NCI-H146 treated with DMSO at 0.1 percent for 48 hours (cell line): ENCODE results near the gene GNRH2.
A peak's percentile ranks its signal among the peaks of the same experiment; 100 is the strongest.
"Not testable (repeated sequence)": the region's sequence is repeated elsewhere in the genome, so short reads cannot be mapped to it uniquely, and the experiment has no call there.

ENCODE experiments used
- DNase-seq: peaks from one replicate; lab custom pipeline; 2025; ENCODE audit not compliant: unreplicated experiment; lab: John Stamatoyannopoulos, UW

The GNRH2 gene

GRCh38 chr20:3043322-3043721 is at the start of gene GNRH2:
Gene GNRH2 (plus strand): TSS chr20:3043622. CDS start chr20:3044415, 793 bp downstream.
- DNase-seq = no peak

GRCh38 chr20:2995796-2996195 is 47.6 kb upstream of the GNRH2 start:
- no peak for DNase-seq

DNA sequence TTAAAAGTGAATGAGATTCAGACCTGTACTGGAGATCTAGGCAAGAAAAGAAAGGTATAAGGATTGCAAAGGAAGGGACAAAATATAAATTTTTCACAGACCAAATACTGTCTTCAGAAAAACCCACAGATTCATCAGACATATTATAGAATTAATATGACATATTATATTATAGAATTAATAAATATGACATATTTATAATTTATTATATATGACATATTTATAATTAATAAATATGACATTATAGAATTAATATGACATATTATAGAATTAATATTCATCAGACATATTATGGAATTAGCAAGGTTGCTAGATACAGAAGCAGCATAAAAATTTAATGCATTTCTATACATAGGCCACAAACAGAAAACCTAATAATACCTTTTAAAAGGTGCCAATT is 44.7 kb upstream of the GNRH2 start:
- no peak for DNase-seq

GRCh38 chr20:3000852-3001523 is 42.4 kb upstream of the GNRH2 start:
- DNase-seq = peak; percentile 63

GRCh38 chr20:3003416-3003815 is 40.0 kb upstream of the GNRH2 start:
- DNase-seq = no peak

DNA sequence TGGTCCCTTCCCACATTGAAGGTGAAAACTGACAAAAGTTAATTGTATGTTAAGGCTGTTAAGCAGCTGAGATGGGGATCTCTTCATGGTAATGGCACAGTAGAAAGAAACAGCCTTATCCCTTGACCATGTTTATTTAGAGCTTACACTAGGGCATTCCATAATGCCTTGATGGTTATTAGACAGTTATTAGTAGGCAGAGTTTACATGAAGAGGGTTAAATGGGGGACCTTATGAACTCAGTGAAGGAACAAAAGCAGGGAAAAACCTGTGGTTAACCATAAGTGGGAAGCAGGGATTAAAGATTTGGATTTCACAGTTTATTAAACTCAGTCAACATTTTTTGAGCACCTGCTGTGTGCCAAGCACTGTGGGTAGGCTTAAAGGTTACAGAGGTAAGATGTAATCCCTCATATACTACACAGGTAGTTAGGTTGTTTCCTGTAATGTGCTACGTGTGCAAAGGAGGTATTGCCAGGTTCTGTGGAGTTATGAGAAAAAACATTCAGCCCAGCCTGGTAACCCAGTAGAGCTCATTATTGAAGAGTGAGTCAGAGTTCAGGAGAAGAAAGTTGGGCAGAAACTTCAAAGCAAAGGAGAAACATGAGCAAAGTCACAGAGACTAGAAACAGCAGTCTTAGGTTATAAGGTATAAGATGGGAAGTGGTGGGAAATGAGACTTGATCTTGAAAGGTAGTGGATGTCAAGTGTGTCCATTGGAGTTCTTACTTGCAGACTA is 32.3 kb upstream of the GNRH2 start:
- no peak for DNase-seq

DNA sequence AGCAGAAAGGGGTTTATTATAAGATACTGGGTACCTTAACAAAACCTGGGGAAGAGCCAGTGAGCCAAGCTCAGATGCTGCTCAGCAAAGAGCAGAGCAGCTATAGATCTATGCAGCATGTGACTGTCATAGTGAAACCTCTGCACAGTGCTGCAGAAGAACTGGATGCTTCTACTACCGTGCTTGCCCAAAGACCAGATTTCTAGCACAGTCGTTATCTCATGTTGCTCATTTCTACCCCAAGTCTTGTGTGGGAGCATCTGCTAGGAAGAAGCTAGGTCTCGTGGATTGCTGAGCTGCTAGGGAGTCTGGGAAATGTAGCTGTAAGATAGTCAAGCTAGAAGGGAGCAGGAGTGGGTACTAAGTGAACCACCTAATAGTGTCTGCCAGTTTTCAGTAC is 31.7 kb upstream of the GNRH2 start:
- DNase-seq = no peak

DNA sequence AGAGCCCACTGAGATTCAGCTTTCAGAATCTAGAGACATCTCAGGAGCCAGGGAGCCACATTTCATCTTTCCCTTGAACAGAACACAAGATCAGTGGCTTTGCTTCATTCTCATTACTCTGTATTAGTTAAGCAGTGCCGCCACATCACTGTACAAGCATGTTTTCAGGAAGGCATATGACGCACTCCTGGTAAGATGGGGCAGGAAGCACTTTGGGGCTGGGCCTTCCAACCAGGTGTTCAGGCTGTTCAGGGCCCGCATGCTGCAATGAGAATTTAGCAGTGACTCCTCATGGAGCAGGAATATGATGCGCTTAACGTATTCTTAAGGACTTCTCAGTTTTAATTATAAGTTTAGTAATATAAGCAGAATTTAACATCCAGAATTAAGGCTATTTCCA is 29.7 kb upstream of the GNRH2 start:
- DNase-seq = no peak

DNA sequence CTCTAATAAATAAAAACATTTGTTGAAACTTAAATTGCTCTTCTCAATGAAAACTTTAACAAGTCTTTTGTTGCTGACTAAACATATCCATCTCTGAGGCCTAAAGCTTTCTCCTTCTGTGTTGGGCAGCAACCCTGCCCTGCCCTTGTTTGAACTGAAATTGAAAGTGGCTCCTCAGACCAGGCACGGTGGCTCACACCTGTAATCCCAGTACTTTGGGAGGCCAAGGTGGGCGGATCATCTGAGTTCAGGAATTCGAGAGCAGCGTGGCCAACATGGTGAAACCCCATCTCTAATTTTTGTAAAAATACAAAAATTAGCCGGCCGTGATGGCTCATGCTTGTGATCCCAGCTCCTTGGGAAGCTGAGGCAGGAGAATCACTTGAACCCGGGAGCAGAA is 29.2 kb upstream of the GNRH2 start:
- DNase-seq = no peak

DNA sequence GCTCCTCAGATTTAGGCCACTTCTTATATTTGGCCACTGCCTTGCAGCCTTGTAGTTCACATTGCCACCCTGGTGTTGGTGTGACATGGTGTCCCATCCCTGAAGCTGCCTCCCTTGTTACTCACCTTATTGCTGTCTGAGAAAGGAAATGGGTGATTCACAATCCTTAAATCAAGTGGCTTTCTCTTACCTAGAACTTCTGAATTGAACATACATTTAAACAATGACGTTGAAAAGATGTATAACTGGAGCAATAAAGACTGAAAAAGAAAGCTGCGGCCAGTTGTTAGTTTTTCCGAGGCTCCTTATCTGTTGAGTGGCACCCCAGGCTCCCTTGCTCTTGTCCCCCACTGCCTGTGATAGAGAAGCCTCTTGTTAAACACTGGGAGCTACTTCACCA is 28.8 kb upstream of the GNRH2 start:
- DNase-seq = no peak

DNA sequence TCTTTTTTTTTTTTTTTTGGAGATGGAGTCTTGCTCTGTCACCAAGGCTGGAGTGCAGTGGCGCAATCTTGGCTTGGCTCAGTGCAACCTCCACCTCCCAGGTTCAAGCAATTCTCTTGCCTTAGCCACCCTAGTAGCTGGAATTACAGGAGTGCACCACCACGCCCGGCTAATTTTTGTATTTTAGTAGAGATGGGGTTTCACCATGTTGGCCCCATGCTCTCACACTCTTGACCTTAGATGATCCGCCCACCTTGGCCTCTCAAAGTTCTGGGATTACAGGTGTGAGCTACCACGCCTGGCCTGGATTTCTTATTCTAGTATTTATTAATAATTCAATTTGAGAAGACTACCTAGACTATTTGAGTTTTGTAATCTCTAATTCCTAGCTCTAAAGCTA is 28.1 kb upstream of the GNRH2 start:
- DNase-seq = not testable (repeated sequence)

GRCh38 chr20:3021327-3021726 is 22.1 kb upstream of the GNRH2 start:
- no peak for DNase-seq

DNA sequence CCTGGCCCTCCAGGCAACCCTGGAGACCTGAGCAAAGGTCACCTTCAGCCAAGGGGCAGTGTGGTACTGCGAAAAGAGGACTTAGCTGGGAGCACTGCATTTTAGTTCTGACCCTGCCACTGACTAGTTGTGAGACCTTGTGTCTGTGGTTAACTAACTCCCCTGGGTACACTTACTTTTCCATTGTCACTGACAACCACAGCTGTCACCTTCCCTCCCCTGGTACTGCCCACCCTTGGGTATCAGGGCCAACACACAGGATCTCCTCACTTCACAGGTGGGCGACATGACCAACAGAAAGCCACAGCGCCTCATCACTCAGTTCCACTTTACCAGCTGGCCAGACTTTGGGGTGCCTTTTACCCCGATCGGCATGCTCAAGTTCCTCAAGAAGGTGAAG is 21.6 kb upstream of the GNRH2 start:
- DNase-seq = no peak

DNA sequence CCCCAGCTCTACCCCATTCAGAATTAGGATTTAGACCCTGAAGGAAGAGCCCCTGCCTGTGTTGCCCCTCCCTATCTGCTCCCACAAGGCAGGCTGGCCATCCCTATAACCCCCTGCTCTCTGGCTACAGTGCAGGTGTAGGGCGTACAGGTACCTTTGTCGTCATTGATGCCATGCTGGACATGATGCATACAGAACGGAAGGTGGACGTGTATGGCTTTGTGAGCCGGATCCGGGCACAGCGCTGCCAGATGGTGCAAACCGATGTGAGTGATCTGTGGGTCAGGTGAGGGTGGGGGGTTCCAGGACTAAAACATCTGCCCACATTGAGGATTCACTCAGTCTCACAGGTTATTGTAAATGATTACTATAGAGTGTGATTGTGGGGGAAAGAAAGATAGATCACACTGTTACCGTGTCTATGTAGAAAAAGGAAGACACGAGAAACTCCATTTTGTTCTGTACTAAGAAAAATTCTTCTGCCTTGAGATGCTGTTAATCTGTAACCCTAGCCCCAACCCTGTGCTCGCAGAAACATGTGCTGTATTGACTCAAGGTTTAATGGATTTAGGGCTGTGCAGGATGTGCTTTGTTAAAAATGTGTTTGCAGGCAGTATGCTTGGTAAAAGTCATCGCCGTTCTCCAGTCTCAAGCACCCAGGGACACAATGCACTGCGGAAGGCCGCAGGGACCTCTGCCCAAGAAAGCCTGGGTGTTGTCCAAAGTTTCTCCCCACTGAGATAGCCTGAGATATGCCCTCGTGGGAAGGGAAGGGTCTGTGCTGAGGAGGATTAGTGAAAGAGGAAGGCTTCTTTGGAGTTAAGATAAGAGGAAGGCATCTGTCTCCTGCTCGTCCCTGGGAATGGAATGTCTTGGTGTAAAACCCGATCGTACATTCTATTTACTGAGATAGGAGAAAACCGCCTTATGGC is 20.6 kb upstream of the GNRH2 start:
- not testable (repeated sequence) for DNase-seq

DNA sequence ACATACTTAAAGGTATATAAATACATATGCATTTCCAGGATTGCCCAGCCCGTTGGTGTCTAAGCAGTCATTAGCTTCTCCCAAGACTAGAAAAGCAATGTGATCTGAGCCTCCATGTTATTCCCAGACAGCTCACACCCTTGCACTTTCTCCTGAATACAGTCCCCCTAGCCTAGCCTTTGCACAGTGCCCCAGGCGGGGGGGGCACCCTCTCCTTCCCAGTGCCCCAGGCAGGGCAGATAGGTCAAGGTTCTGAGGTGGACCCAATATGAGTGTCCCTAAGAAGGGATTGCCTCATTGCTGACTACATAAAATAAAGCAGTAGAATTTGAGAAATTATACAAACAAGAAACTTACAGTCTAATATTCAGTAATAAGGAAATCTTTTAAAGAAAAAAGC is 15.4 kb upstream of the GNRH2 start:
- DNase-seq = no peak

DNA sequence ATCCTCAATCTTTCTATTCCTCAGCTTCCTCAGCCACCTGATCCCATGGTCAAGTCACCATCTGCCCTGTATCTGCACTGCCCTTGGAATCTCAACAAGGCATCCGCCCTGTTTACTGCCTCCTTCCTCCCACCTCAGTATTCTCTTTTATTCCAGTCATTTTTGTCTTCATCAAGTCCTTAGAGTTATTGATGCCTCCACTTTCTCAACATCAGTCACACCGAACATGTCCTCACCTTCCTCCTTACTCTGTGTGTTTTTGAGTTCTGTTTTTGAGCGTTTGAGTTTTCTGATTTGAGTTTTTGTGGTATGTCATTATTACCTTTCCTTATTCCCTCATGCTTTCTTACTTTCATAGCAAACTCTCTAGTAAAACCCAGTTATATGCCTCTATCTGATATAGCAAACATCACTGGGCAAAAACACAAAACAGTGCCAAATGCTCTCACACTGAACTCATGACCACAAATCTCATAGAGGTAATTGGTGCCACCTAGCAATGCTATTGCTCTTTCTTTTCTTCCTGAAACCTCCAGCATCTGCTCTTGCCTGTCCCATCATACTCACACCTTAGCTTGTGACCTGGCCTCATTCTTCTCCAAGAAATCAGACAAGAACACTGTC is 11.8 kb upstream of the GNRH2 start:
- no peak for DNase-seq

- no peak for DNase-seq
These were observed 10.8 kb upstream of the GNRH2 start for GRCh38 chr20:3032624-3033023.

- DNase-seq = no peak
These were observed 5.8 kb upstream of the GNRH2 start for GRCh38 chr20:3037654-3038053.

DNA sequence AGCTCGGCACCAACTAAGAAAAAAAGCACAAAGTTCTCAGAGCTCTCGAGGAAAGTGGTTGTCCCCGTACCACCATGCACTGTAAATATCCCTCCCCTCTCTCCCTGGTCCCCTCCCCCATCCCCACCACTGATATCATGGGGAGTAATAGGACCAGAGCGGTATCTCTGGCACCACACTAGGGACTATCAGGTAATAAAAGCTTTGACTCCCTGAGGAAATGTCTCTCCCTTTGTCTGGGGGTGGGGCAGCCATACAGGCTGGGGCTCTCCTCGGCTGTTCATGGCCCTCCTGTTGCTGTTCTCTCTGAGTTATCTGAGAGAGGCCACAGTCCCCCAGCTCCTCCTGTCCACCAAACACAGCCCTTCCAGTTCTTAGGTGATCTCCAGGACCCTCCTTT is 5.0 kb upstream of the GNRH2 start:
- DNase-seq = no peak

GRCh38 chr20:3039426-3039825 is 4.0 kb upstream of the GNRH2 start:
- no peak for DNase-seq

DNA sequence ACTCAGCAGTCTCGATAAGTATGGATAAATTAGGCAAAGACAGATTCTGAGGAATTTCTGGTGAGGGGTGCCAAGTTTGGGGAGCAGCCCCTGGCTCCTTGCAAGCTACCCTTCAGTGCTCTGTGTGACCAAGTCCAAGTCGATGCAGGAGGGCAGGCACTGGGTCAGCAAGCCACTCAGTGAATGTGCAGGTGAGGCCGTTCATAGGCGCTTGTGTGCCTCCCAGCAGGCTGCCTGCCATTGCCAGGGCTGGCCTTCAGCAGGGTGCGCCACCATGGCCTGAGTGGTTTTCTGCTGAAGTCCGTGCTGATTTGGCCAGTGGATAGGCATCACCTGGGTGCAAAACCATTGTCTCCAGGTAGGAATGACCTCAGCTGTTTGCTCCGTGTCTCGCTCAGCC is 3.3 kb upstream of the GNRH2 start:
- DNase-seq = no peak
